CD4-positive, alpha-beta T cell treated with Interleukin-1 beta for 1 hour (primary cell): ENCODE data around the gene PAN3.
A peak's percentile ranks its signal among the peaks of the same experiment; 100 is the strongest.

Experiments
- DNase-seq, 2 donors: peaks; one replicate each; pipeline ENCODE4 v3.0.0-alpha.2; 2020 to 2022

Gene PAN3

DNA sequence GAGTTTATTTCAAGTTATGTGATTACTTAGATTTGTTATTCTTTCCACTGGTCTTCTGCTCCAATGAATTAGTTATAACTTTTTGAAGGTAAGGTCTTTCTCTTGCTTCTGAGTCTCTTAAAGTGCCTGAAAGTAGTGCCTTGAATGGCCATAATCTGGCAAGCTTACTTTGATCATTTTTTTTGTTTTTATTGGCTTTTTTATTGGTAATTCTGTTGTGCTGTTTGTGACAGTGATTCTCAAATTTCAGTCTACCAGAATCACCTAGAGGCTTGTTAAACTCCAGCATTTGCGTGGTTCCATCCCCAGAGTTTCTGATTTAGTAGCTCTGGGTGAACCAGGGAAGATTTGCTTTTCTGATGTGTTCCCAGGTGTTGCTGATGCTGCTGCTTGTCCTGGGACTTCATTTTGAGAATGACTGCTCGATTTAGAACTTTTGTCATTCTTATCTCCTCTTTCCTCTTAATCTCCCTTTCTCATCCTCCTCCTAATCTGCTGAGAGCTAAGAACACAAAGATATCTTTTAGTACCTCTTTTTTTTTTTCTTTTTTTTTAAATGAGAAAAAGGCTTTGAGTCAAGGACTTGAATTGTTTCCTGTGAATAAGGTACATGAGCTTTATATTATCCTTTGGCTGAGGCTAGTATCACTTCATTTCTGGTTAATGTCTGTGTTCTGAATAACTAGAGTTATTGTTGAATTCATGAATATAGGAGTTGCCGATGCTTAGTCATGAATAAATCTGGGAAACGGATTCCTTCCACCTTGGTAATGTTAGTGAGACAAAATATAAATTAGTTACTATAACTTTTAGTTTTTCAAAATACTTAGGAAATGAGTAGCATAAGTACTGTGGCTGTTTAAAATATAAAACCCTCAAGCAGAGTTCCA, 91.4 kb downstream of the PAN3 start:
- DNase-seq: no peak

DNA sequence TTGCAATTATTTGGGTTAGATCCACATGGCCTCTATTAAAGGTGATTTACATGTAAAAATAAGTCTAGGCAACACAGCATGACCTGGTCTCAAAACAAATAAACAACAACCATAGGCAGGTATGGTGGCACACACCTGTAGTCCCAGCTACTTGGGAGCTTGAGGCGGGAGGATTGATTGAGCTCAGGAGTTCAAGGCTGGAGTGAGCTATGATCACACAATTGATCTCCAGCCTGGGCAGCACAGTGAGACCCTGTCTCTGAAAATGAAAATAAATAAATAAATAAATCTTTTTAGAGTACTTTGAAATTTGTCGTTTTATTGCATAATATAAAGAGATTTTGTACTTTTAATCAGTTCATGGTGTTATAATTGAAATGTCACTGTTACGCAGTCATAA, 93.3 kb downstream of the PAN3 start:
- DNase-seq: no peak

DNA sequence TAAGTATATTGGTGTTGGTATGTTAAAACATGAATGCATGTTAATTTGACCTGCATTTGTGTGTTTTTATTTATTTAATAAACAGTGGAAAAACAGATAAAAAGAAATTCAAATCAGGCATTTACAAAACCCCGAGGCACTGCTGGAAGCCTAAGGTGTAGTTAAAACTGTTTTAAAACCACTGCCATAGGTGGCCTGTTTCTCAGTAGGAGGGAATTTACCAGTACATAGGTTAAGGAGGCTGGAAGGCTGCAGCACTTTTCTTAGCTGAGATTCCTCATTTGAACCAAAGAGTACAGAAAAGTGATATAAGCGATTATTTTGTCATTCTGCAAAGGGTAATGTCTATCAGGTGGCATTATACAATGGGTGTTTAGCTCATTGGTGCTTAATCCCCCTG, 99.6 kb downstream of the PAN3 start:
- no peak for DNase-seq

- no peak for DNase-seq
Observed at GRCh38 chr13:28239374-28239773, 101.0 kb downstream of the PAN3 start.

- DNase-seq: no peak
Observed at GRCh38 chr13:28245465-28245864, 107.1 kb downstream of the PAN3 start.

GRCh38 chr13:28246891-28247290, 108.5 kb downstream of the PAN3 start:
- no peak for DNase-seq

DNA sequence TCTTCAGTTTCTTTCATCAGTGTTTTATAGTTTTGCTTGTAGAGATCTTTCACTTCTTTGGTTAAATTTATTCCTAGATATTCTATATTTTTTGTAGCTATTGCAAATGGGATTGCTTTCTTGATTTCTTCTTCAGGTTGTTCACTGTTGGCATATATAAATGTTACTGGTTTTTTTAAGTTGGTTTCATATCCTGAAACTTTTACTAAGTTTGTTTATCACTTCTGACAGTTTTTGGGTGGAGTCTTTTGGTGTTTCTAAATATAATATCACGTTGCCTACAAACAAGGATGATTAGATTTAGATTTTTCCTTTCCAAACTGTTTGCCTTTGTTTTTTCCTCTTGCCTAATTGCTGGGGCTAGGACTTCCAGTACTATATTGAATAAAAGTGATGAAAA, 109.7 kb downstream of the PAN3 start:
- no peak for DNase-seq

DNA sequence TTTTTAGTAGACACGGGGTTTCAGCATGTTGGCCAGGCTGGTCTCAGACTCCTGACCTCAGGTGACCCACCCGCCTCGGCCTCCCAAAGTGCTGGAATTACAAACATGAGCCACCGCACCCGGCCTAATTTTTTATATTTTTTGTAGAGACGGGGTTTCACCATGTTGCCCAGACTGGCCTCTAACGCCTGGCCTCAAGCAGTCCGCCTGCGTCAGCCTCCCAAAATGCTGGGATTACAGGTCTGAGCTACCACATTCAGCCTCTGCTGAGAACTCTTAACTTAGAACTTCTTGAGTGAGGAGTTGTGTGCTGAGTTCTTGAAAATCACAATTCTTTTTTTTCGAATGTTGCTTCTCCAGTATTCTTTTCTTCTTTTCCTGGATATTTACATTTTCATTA, 112.2 kb downstream of the PAN3 start:
- no peak for DNase-seq

DNA sequence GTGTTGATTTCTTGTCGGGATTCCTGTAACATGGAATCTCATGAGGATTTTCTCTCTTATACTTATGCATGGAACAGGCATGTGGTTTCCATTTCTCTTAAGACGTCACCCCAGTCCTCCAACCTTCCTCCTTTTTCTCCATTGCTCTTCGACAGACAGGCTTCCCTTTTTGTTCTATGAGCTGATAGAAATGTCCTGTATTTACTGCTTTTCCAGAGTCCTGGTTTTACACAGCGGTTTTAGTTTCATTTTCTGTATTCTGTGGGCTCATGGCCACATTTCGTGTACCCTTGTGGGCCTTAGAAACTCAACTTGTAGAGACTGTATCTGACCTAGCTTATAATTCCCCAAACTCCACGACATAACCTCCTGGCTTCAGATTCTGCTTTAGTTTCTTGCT, 113.1 kb downstream of the PAN3 start:
- no peak for DNase-seq

DNA sequence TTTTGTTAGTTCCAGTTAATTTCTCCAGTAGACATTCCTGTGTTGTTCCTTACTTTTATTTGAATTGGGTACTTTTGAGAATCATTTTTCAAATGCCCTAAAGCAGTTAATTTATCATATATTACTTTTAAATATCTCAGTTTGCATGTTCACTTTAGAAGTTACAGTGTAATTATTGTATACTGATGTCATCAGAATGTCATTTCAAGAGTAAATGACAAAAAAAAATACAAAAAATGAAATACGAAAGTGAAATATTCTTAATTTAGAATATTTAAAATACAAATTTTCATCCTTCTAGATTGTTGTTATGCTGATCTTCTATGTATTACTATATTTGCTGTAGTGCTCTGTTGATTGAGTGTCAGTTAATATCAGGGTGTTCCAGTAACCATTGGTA, 114.2 kb downstream of the PAN3 start:
- no peak for DNase-seq

- DNase-seq: no peak
Observed at GRCh38 chr13:28257305-28257704, 119.0 kb downstream of the PAN3 start.

DNA sequence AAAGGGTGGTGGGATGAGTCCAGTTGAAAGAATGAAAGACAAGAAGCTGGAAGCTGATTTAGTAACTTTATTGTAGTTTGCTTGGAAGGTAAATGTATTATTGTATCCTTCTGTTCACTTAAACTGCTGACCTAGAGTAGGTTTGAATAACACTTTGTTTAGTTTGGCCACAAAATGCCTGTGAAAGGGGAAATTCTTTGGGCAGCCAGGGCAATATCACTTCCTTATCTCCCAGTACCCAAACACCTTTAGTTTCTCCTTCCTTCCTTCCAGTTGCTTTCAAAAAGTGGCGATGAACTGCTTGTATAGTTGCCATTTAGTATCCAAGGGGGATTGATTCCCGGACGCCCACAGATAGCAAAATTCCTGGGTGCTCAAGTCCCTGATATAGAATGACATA, 120.1 kb downstream of the PAN3 start:
- DNase-seq: no peak

GRCh38 chr13:28267497-28267896, 129.2 kb downstream of the PAN3 start:
- DNase-seq: no peak

GRCh38 chr13:28268800-28269223, 130.5 kb downstream of the PAN3 start:
- peak in 1 of 2 donors; percentile 16 for DNase-seq

DNA sequence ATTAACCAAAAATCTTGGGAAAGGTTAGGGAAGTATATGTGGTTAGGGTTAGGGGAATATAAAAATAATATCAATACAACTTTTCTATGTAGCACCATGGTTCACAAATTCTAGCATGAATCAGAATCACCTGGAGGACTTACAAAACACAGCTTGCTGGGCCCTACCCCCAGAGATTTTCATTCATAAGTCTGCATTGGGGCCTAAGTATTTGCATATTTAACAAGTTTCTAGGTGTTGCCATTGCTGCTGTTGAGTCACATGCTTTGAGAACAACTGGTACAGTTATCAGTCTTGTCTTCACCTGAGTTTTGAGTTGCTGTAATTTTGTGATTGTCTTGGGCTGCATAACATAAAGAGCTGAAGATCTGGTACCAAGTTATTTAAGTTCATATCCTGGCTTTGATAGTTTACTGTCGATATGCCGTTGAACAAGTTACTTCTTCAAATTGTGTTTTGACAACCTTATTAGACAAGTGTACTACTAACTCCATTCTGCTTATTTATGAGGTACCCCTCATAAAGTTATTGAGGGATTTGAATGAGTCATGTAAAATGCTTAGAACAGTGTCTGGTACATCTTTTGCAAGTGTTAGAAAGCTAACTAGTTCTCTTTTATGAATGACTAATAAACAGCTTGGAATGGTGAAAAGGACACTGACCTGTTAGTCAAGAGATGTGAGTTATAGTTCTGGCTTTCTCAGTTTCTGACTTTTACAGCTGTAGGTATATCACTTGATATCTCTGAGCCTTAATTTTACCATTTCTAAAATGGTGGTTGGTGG, 132.9 kb downstream of the PAN3 start:
- DNase-seq: no peak

- no peak for DNase-seq
Observed at GRCh38 chr13:28273919-28274318, 135.6 kb downstream of the PAN3 start.

GRCh38 chr13:28282451-28282850, 144.1 kb downstream of the PAN3 start:
- DNase-seq: no peak

GRCh38 chr13:28283600-28283999, 145.3 kb downstream of the PAN3 start:
- no peak for DNase-seq

- no peak for DNase-seq
Observed at GRCh38 chr13:28286263-28286662, 147.9 kb downstream of the PAN3 start.

DNA sequence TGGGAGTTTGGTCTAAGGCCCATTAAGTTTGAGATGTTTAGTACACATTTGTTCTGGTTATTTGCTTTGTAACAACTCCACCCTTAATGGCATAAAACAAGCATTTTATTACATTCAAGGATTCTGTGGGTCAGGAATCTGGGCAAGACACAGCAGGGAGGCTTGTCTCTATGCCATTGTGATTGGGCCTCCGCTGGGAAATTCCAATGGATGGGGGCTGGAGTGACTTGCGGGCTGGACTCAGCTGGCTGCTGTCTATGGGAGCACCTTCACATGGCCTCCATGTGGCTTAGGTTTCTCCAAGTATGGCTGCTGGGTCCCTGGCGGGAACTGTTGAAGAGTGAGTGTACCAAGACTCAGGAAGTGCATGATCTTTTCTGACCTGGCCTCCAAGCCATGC, 159.0 kb downstream of the PAN3 start:
- DNase-seq: no peak

DNA sequence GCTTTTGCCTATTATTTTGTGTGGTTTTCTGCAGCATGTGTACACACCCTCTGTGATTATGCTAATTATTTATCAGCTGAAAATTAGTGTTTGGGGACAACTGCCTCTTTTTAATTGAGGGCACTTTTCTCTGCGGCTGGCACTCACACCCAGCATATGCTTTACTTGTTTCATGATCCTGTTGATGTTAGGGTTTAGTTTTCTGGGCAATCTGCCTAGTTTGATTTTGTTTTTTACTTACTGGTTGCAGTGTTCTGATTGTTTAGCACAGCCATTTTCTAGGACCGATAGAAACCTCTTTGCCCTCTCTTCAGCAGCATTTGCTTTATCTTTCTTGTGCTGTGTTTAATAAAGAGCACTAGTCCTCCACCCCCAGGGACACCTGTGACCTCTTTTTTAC, 161.6 kb downstream of the PAN3 start:
- DNase-seq: no peak

DNA sequence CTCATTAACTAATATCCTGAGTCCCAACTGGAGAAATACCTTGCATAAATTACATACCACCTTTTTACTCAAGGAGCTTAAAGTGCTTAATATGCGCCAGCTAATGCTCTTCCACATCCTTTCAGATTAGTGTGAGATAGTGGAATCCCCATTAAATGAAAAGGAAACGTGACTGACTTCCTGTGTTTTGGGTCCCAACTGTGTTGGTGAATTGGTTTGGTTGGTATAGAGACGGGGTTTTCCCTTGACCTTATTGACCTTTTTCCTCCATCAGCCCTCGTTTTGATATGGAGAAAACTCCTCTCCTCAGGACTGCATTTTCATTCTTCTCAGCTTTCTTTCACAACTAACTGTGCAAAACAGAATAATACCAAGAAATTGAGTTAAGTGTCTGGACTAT, 163.5 kb downstream of the PAN3 start:
- DNase-seq: no peak

DNA sequence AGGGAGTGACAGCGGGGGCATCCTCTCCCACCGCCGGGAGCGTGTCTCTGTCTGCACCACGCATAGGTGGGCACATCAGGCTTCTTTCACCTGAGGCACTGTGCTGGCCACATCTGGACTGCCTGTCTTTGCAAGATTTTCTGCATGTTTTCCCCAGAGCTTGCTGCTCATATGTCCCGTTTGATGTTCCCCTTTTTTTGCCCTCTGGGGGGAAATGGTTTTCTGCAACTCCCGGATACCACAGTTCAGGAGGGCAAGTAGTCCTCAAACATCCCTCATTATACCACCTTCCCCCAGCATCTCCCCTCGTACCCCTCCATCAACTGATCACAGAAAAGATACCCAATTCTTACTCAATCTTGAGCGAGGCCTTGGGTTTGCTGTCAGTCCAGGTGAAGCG, 168.0 kb downstream of the PAN3 start:
- DNase-seq: no peak

- no peak for DNase-seq
Observed at GRCh38 chr13:28313579-28313978, 175.2 kb downstream of the PAN3 start.
